Adipocyte (in vitro differentiated cells): Measurements from ENCODE around the gene MACROH2A1.

Experiments used
- DNase-seq: peaks from one replicate; pipeline ENCODE4 v3.0.0-alpha.2; 2015; ENCODE audit warnings: low read depth
- H3K27me3 ChIP-seq: replicated peaks from 2 replicates; pipeline ENCODE4 v1.7.0; 2013; ENCODE audit warnings: mild to moderate bottlenecking, low read length, moderate library complexity; ENCODE audit not compliant: control insufficient read depth, insufficient read depth
- H3K36me3 ChIP-seq: 2 replicates; pipeline ENCODE4 v1.7.0; 2013; ENCODE audit warnings: low read length, mild to moderate bottlenecking, moderate library complexity; ENCODE audit not compliant: control insufficient read depth, insufficient read depth, severe bottlenecking
- H3K4me1 ChIP-seq: 2 replicates; pipeline ENCODE4 v1.7.0; 2013; ENCODE audit warnings: mild to moderate bottlenecking, low read length, moderate library complexity; ENCODE audit not compliant: control insufficient read depth, insufficient read depth
- H3K4me3 ChIP-seq: 2 replicates; pipeline ENCODE4 v1.7.0; 2013; ENCODE audit warnings: mild to moderate bottlenecking, low read length, moderate library complexity
- H3K9ac ChIP-seq: 2 replicates; pipeline ENCODE4 v1.7.0; 2013; ENCODE audit warnings: mild to moderate bottlenecking, low read length, moderate library complexity
- H3K9me3 ChIP-seq: 2 replicates; pipeline ENCODE4 v1.7.0; 2013; ENCODE audit warnings: mild to moderate bottlenecking, low read length, moderate library complexity; ENCODE audit not compliant: control insufficient read depth

The MACROH2A1 gene

GRCh38 chr5:135326296-135327254 is 72.5 kb downstream of the MACROH2A1 start:
- Histone ChIP-seq H3K4me3 (no peak overlapping the region), H3K9me3 (no peaks in the 10 kb centered on the region), H3K27me3 (peaks cover 3% of the 10 kb centered on the region), H3K36me3 (no peaks in the 10 kb centered on the region), H3K4me1 (peaks cover 4% of the 10 kb centered on the region), H3K9ac (no peak overlapping the region)
- no peak for DNase-seq

- peaks cover 3% of the 10 kb centered on the region for H3K27me3 ChIP-seq
Measured at GRCh38 chr5:135324897-135325650, 74.0 kb downstream of the MACROH2A1 start.

GRCh38 chr5:135324160-135324559 is 74.9 kb downstream of the MACROH2A1 start:
- Histone ChIP-seq H3K9me3 (no peaks in the 10 kb centered on the region), H3K36me3 (no peaks in the 10 kb centered on the region), H3K4me3 (no peak overlapping the region), H3K4me1 (peaks cover 9% of the 10 kb centered on the region), H3K9ac (no peak overlapping the region), H3K27me3 (peaks cover 3% of the 10 kb centered on the region)
- no peak for DNase-seq

More at GRCh38 chr5:135324897-135325650, 74.0 kb downstream of the MACROH2A1 start:
- Histone ChIP-seq H3K9me3 (no peaks in the 10 kb centered on the region), H3K36me3 (no peaks in the 10 kb centered on the region), H3K4me1 (peaks cover 9% of the 10 kb centered on the region), H3K4me3 (no peak overlapping the region), H3K9ac (no peak overlapping the region)
- no peak for DNase-seq

- Histone ChIP-seq H3K27me3 (peaks cover 3% of the 10 kb centered on the region), H3K9me3 (no peaks in the 10 kb centered on the region), H3K36me3 (no peaks in the 10 kb centered on the region), H3K4me1 (peaks cover 9% of the 10 kb centered on the region), H3K4me3 (no peak overlapping the region), H3K9ac (no peak overlapping the region)
- no peak for DNase-seq
Measured at GRCh38 chr5:135323701-135324132, 75.3 kb downstream of the MACROH2A1 start.

GRCh38 chr5:135323227-135323626 is 75.8 kb downstream of the MACROH2A1 start:
- no peaks in the 10 kb centered on the region for H3K36me3 ChIP-seq
- no peak overlapping the region for H3K9ac ChIP-seq
- peaks cover 9% of the 10 kb centered on the region for H3K4me1 ChIP-seq
- H3K9me3 ChIP-seq, result no peaks in the 10 kb centered on the region
- no peak for DNase-seq
- peaks cover 3% of the 10 kb centered on the region for H3K27me3 ChIP-seq
- H3K4me3 ChIP-seq, result no peak overlapping the region

GRCh38 chr5:135322744-135323143 is 76.3 kb downstream of the MACROH2A1 start:
- H3K4me1 ChIP-seq, result peaks cover 9% of the 10 kb centered on the region
- H3K9me3 ChIP-seq, result no peaks in the 10 kb centered on the region
- DNase-seq, result no peak
- no peak overlapping the region for H3K9ac ChIP-seq
- H3K27me3 ChIP-seq, result peaks cover 3% of the 10 kb centered on the region
- no peaks in the 10 kb centered on the region for H3K36me3 ChIP-seq
- no peak overlapping the region for H3K4me3 ChIP-seq

GRCh38 chr5:135322271-135322670 is 76.8 kb downstream of the MACROH2A1 start:
- Histone ChIP-seq H3K9me3 (no peaks in the 10 kb centered on the region), H3K27me3 (peaks cover 3% of the 10 kb centered on the region), H3K4me3 (no peak overlapping the region), H3K9ac (no peak overlapping the region), H3K4me1 (peaks cover 10% of the 10 kb centered on the region), H3K36me3 (no peaks in the 10 kb centered on the region)
- DNase-seq, result no peak

- Histone ChIP-seq H3K4me1 (peaks cover 20% of the 10 kb centered on the region), H3K36me3 (no peaks in the 10 kb centered on the region), H3K9me3 (no peaks in the 10 kb centered on the region), H3K4me3 (no peak overlapping the region), H3K27me3 (peaks cover 3% of the 10 kb centered on the region), H3K9ac (no peak overlapping the region)
- DNase-seq, result no peak
Measured at GRCh38 chr5:135320718-135321484, 78.1 kb downstream of the MACROH2A1 start.

GRCh38 chr5:135319928-135320606 is 79.0 kb downstream of the MACROH2A1 start:
- H3K9me3 ChIP-seq, result no peaks in the 10 kb centered on the region
- no peak for DNase-seq
- peaks cover 21% of the 10 kb centered on the region for H3K4me1 ChIP-seq
- peaks cover 3% of the 10 kb centered on the region for H3K27me3 ChIP-seq
- no peak overlapping the region for H3K4me3 ChIP-seq
- no peak overlapping the region for H3K9ac ChIP-seq
- no peaks in the 10 kb centered on the region for H3K36me3 ChIP-seq

GRCh38 chr5:135319458-135319857 is 79.6 kb downstream of the MACROH2A1 start:
- Histone ChIP-seq H3K27me3 (peaks cover 3% of the 10 kb centered on the region), H3K9me3 (no peaks in the 10 kb centered on the region), H3K4me1 (peaks cover 21% of the 10 kb centered on the region), H3K36me3 (no peaks in the 10 kb centered on the region), H3K4me3 (no peak overlapping the region), H3K9ac (no peak overlapping the region)
- no peak for DNase-seq
